ENCODE data around the gene TREML2.

The TREML2 gene

DNA sequence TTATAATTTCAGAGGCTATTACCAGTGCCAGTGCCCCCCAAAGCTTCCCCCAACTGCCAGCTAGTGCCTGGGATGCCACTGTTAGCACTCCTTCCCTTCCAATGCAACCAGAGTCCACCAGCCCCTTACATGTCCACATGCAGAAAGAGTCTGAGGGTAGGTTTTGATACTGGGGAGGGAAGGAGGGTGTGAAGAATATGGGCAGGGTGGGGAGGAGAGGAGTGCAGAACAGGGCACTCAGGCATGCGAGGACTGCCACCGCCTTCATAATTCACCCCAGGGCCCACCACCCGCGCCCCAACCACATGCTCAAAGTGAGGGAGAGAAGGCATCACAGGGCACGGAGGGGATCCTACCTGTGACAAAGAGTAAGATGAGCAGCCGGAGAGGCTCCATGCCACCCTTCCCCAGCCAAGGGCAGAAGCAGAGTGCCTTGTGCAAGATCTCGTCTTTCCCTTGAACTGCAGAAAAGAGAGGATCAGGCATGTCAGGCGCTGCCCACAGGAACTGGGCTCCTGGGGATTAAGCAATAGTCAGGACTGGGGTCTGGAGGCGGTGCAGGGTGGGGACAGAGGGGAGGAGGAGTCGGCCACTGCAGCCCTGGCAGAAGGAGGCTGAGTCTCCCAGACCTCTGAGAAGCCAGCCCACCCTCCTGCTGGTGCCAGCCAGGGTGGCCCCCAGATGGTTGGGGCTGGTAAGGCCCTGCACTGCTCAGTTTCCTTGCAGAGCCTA is 38.1 kb downstream of the TREML2 start, which contains the start of gene TREM2:
Gene TREM2, minus strand, starts transcription at position 430 of the 732 bp plus-strand sequence. Its CDS starts 34 bp downstream, at position 396.
- no peak within 1 kb of the TSS for H3K4me3 ChIP-seq (ENCODE audit: low read depth, low read length)
- no peak within 1 kb of the TSS for H3K27ac ChIP-seq
- in situ Hi-C loops (cut with HindIII; ENCODE audit: low pct_ligation_motif_present, low sequenced_read_pairs) = no loop called here
- DNase-seq = no peak
- H3K36me3 ChIP-seq (replicated peaks) = no peaks in the 10 kb centered on the region
- no peaks in the 10 kb centered on the region for H3K27me3 ChIP-seq (replicated peaks)
- TF ChIP-seq, protein P1, sequence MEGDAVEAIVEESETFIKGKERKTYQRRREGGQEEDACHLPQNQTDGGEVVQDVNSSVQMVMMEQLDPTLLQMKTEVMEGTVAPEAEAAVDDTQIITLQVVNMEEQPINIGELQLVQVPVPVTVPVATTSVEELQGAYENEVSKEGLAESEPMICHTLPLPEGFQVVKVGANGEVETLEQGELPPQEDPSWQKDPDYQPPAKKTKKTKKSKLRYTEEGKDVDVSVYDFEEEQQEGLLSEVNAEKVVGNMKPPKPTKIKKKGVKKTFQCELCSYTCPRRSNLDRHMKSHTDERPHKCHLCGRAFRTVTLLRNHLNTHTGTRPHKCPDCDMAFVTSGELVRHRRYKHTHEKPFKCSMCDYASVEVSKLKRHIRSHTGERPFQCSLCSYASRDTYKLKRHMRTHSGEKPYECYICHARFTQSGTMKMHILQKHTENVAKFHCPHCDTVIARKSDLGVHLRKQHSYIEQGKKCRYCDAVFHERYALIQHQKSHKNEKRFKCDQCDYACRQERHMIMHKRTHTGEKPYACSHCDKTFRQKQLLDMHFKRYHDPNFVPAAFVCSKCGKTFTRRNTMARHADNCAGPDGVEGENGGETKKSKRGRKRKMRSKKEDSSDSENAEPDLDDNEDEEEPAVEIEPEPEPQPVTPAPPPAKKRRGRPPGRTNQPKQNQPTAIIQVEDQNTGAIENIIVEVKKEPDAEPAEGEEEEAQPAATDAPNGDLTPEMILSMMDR (IDR thresholded peaks at IDR 0.05; ENCODE audit: low read depth, low read length, missing control alignments) = no peak

DNA sequence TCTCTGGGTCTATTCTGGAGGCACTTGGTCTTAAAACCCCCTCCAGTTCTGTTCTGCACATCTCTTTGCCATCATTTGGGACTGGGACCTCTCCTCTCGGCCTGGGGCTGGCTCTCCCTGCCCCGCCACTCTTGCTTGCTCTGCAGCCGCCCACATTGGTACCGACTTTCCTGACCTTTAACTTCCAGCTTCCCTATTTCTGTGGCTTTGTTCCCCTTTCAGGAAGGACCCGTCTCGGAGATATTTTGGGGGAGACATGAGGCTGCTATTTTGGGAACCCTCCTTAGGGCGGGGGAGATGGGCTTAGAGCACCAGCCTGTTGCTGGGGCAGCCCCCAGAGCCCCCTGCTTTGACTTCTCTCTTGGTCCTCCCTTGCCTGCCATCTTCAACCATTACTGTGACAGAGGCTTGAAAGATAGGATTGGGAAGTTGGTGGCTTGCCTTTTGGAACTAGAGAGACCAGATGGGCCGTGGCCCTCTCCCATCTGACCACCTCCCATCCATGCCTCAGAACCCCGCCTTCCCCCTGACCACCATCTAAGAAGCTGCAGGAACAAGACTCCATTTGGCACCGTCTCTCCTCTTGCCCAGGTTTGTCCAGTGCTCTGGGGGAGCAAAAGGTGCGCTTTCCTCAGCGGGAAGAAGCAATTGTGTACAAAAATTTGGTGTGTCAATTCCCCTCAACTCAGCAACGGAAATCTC is 38.9 kb downstream of the TREML2 start:
- Histone ChIP-seq H3K4me3 (ENCODE audit: low read depth, low read length) (no peak overlapping the region), H3K27me3 (replicated peaks) (no peaks in the 10 kb centered on the region), H3K27ac (no peak overlapping the region), H3K36me3 (replicated peaks) (no peaks in the 10 kb centered on the region)
- TF ChIP-seq, protein P1 (IDR thresholded peaks at IDR 0.05; ENCODE audit: low read depth, low read length, missing control alignments) = no peak
- in situ Hi-C loops (cut with HindIII; ENCODE audit: low pct_ligation_motif_present, low sequenced_read_pairs) = no loop called here
- no peak for DNase-seq

DNA sequence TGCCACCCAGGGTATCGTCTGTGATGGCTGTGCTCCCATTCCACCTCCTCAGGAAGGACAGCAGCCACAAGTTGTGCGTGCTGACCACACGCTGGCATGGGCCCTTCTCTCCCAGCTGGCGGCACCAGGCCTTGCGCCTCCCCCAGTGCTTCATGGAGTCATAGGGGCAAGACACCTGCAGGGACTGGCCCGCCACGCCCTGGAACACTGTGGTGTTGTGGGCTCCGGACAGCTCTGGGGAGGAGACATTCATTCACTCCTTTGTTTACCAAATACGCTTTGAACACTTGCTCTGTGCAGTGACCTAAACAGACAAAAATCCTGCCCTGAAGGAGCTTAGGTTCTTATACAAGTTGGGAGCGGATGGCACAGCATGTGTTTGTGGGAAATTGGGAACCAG is 39.6 kb downstream of the TREML2 start:
- no peak overlapping the region for H3K4me3 ChIP-seq (ENCODE audit: low read depth, low read length)
- TF ChIP-seq, protein P1 (IDR thresholded peaks at IDR 0.05; ENCODE audit: low read depth, low read length, missing control alignments) = no peak
- no peaks in the 10 kb centered on the region for H3K36me3 ChIP-seq (replicated peaks)
- H3K27ac ChIP-seq = no peak overlapping the region
- H3K27me3 ChIP-seq (replicated peaks) = no peaks in the 10 kb centered on the region
- in situ Hi-C loops (cut with HindIII; ENCODE audit: low pct_ligation_motif_present, low sequenced_read_pairs) = no loop called here
- DNase-seq = no peak

DNA sequence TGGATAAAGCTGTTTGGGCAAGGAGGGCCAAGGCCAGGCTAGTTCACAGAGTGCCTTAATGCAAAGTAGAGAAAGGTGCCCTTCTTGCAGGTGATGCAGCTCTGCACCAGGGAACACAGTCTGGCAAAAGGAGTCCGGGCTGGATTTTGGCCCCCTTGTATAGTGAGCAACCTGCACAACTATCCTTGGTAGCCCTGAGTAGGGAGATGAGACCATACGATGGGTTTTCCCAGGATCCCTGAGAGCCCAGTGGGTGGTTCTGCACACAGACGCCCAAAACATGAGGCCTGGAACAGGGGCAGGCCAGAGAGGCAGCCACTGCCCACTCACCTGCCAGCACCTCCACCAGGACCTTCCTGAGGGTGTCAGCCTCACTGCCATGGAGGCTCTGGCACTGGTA is 40.0 kb downstream of the TREML2 start:
- TF ChIP-seq, protein P1 (IDR thresholded peaks at IDR 0.05; ENCODE audit: low read depth, low read length, missing control alignments) = no peak
- H3K27ac ChIP-seq = no peak overlapping the region
- H3K4me3 ChIP-seq (ENCODE audit: low read depth, low read length) = no peak overlapping the region
- no peaks in the 10 kb centered on the region for H3K27me3 ChIP-seq (replicated peaks)
- no peak for DNase-seq
- H3K36me3 ChIP-seq (replicated peaks) = no peaks in the 10 kb centered on the region
- in situ Hi-C loops (cut with HindIII; ENCODE audit: low pct_ligation_motif_present, low sequenced_read_pairs) = no loop called here

DNA sequence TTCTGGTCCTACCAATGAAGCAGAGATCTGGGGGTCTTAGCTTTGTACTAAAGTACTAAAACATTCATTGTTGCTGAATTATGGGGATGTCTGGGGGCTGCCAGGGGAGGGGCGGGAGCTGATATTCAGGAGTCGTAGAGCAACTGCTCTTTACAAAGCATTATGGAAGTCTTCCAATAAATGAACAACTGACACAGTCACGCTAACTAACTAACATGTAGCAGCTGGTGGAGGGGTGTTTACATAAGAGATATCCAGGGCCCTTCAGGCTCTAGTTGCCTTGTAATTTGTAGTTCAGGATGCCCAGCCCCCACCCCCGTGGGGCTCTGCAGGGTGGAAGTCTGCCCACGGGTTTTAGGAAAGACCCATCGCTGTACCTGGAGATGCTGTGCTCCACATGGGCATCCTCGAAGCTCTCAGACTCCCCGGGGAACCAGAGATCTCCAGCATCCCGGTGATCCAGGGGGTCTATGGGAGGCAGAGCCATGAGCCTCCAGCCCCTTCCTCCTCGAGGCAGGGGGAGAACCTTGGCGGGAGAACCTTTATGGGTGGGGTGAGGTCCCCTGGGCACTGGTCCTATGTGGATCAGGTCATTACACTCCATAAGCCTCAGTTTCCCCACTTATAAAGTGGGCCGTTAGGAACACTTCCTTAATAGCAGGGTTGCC is 41.4 kb downstream of the TREML2 start:
- in situ Hi-C loops (cut with HindIII; ENCODE audit: low pct_ligation_motif_present, low sequenced_read_pairs) = no loop called here
- TF ChIP-seq, protein P1 (IDR thresholded peaks at IDR 0.05; ENCODE audit: low read depth, low read length, missing control alignments) = no peak
- no peak overlapping the region for H3K27ac ChIP-seq
- no peak overlapping the region for H3K4me3 ChIP-seq (ENCODE audit: low read depth, low read length)
- no peaks in the 10 kb centered on the region for H3K36me3 ChIP-seq (replicated peaks)
- no peak for DNase-seq
- H3K27me3 ChIP-seq (replicated peaks) = no peaks in the 10 kb centered on the region

Data from brain microvascular endothelial cell (primary cell).